BLaER1 (cell line): ENCODE results near the gene MAPT.

Experiments used
- H3K27ac ChIP-seq: shearing (Covaris generic); formaldehyde crosslinking; 2 replicates; pipeline ENCODE4 v1.8.1; 2022
- H3K27me3 ChIP-seq: shearing (Covaris generic); formaldehyde crosslinking; 2 replicates; pipeline ENCODE4 v1.8.1; 2022
- H3K36me3 ChIP-seq: shearing (Covaris generic); formaldehyde crosslinking; 2 replicates; pipeline ENCODE4 v1.8.1; 2022
- H3K4me1 ChIP-seq: shearing (Covaris generic); formaldehyde crosslinking; 2 replicates; pipeline ENCODE4 v1.8.1; 2022
- H3K4me2 ChIP-seq: shearing (Covaris generic); formaldehyde crosslinking; 2 replicates; pipeline ENCODE4 v1.8.1; 2022
- H3K4me3 ChIP-seq: shearing (Covaris generic); formaldehyde crosslinking; 2 replicates; pipeline ENCODE4 v1.8.1; 2022
- H3K9ac ChIP-seq: shearing (Covaris generic); formaldehyde crosslinking; 2 replicates; pipeline ENCODE4 v1.8.1; 2022
- H3K9me3 ChIP-seq: shearing (Covaris generic); formaldehyde crosslinking; 2 replicates; pipeline ENCODE4 v1.8.1; 2022
- H4K20me1 ChIP-seq: shearing (Covaris generic); formaldehyde crosslinking; 2 replicates; pipeline ENCODE4 v1.8.1; 2022
- Cebpa-rat ChIP-seq: shearing (Covaris generic); IDR thresholded peaks from 2 replicates; pipeline ENCODE4 v1.8.1; 2022

The MAPT gene

GRCh38 chr17:45849536-45849990 is 44.8 kb upstream of the MAPT start:
- Histone ChIP-seq H3K4me3 (no peak overlapping the region), H3K9me3 (no peaks in the 10 kb centered on the region), H3K27ac (no peak overlapping the region), H3K36me3 (no peaks in the 10 kb centered on the region), H3K9ac (no peak overlapping the region), H3K27me3 (peaks cover 11% of the 10 kb centered on the region; the same call in 1 of the 2 replicates), H4K20me1 (no peaks in the 10 kb centered on the region), H3K4me2 (no peak overlapping the region), H3K4me1 (peaks cover 8% of the 10 kb centered on the region)
- TF ChIP-seq Cebpa-rat = no peak

GRCh38 chr17:45850011-45850410 is 44.3 kb upstream of the MAPT start:
- H3K9me3 ChIP-seq = no peaks in the 10 kb centered on the region
- H3K9ac ChIP-seq = no peak overlapping the region
- H3K27me3 ChIP-seq = peaks cover 11% of the 10 kb centered on the region; the same call in 1 of the 2 replicates
- no peak overlapping the region for H3K4me2 ChIP-seq
- no peaks in the 10 kb centered on the region for H4K20me1 ChIP-seq
- no peaks in the 10 kb centered on the region for H3K36me3 ChIP-seq
- peaks cover 8% of the 10 kb centered on the region for H3K4me1 ChIP-seq
- no peak overlapping the region for H3K4me3 ChIP-seq
- no peak overlapping the region for H3K27ac ChIP-seq
- TF ChIP-seq Cebpa-rat = no peak

GRCh38 chr17:45850468-45850867 is 43.9 kb upstream of the MAPT start:
- no peak for TF ChIP-seq Cebpa-rat

GRCh38 chr17:45851022-45851421 is 43.3 kb upstream of the MAPT start:
- H3K9me3 ChIP-seq = no peaks in the 10 kb centered on the region
- peak overlapping the region; percentile 17; the same call in 1 of the 2 replicates for H3K4me2 ChIP-seq
- H3K4me1 ChIP-seq = peaks cover 8% of the 10 kb centered on the region
- no peaks in the 10 kb centered on the region for H3K36me3 ChIP-seq
- no peaks in the 10 kb centered on the region for H4K20me1 ChIP-seq
- H3K27me3 ChIP-seq = peaks cover 11% of the 10 kb centered on the region; the same call in 1 of the 2 replicates
- H3K9ac ChIP-seq = no peak overlapping the region
- H3K27ac ChIP-seq = no peak overlapping the region
- no peak overlapping the region for H3K4me3 ChIP-seq
- no peak for TF ChIP-seq Cebpa-rat

More at GRCh38 chr17:45850468-45850867, 43.9 kb upstream of the MAPT start:
- H4K20me1 ChIP-seq = no peaks in the 10 kb centered on the region
- H3K4me3 ChIP-seq = no peak overlapping the region
- no peaks in the 10 kb centered on the region for H3K36me3 ChIP-seq
- peaks cover 11% of the 10 kb centered on the region; the same call in 1 of the 2 replicates for H3K27me3 ChIP-seq
- H3K4me1 ChIP-seq = peaks cover 8% of the 10 kb centered on the region
- H3K27ac ChIP-seq = no peak overlapping the region
- H3K9me3 ChIP-seq = no peaks in the 10 kb centered on the region
- H3K9ac ChIP-seq = no peak overlapping the region
- H3K4me2 ChIP-seq = no peak overlapping the region

- H3K36me3 ChIP-seq = no peaks in the 10 kb centered on the region
- peaks cover 11% of the 10 kb centered on the region; the same call in 1 of the 2 replicates for H3K27me3 ChIP-seq
- peak overlapping the region; percentile 17; the same call in 1 of the 2 replicates for H3K4me2 ChIP-seq
- TF ChIP-seq Cebpa-rat = no peak
- no peaks in the 10 kb centered on the region for H4K20me1 ChIP-seq
- H3K4me3 ChIP-seq = no peak overlapping the region
- no peak overlapping the region for H3K27ac ChIP-seq
- H3K4me1 ChIP-seq = peaks cover 8% of the 10 kb centered on the region
- H3K9ac ChIP-seq = no peak overlapping the region
- H3K9me3 ChIP-seq = no peaks in the 10 kb centered on the region
These were observed 42.9 kb upstream of the MAPT start for GRCh38 chr17:45851464-45851863.

GRCh38 chr17:45851873-45852272 is 42.5 kb upstream of the MAPT start:
- Histone ChIP-seq H3K4me3 (no peak overlapping the region), H3K27ac (no peak overlapping the region), H3K4me1 (peaks cover 8% of the 10 kb centered on the region), H3K27me3 (peaks cover 11% of the 10 kb centered on the region; the same call in 1 of the 2 replicates), H4K20me1 (no peaks in the 10 kb centered on the region), H3K36me3 (no peaks in the 10 kb centered on the region), H3K9me3 (no peaks in the 10 kb centered on the region), H3K9ac (no peak overlapping the region), H3K4me2 (peak overlapping the region; percentile 17; the same call in 1 of the 2 replicates)
- TF ChIP-seq Cebpa-rat = no peak

- no peaks in the 10 kb centered on the region for H3K36me3 ChIP-seq
- no peak overlapping the region for H3K27ac ChIP-seq
- H3K4me2 ChIP-seq = no peak overlapping the region
- no peaks in the 10 kb centered on the region for H4K20me1 ChIP-seq
- peaks cover 8% of the 10 kb centered on the region for H3K4me1 ChIP-seq
- H3K27me3 ChIP-seq = peaks cover 11% of the 10 kb centered on the region; the same call in 1 of the 2 replicates
- H3K9me3 ChIP-seq = no peaks in the 10 kb centered on the region
- H3K9ac ChIP-seq = no peak overlapping the region
- no peak overlapping the region for H3K4me3 ChIP-seq
- TF ChIP-seq Cebpa-rat = no peak
These were observed 41.6 kb upstream of the MAPT start for GRCh38 chr17:45852535-45853297.

GRCh38 chr17:45854209-45854608 is 40.1 kb upstream of the MAPT start:
- Histone ChIP-seq H3K4me2 (no peak overlapping the region), H3K9ac (no peak overlapping the region), H3K27me3 (peaks cover 11% of the 10 kb centered on the region; the same call in 1 of the 2 replicates), H3K27ac (no peak overlapping the region), H3K4me1 (peaks cover 8% of the 10 kb centered on the region), H3K9me3 (no peaks in the 10 kb centered on the region), H3K36me3 (no peaks in the 10 kb centered on the region), H4K20me1 (0 out of 2 replicates have a peak, but pooled peaks cover 5% of the 10 kb centered on the region), H3K4me3 (no peak overlapping the region)
- TF ChIP-seq Cebpa-rat = no peak

GRCh38 chr17:45855691-45856336 is 38.5 kb upstream of the MAPT start:
- H3K27ac ChIP-seq = no peak overlapping the region
- peaks cover 6% of the 10 kb centered on the region; the same call in 1 of the 2 replicates for H4K20me1 ChIP-seq
- no peak overlapping the region for H3K9ac ChIP-seq
- no peak overlapping the region for H3K4me2 ChIP-seq
- H3K36me3 ChIP-seq = no peaks in the 10 kb centered on the region
- TF ChIP-seq Cebpa-rat = no peak
- H3K4me3 ChIP-seq = no peak overlapping the region
- peaks cover 8% of the 10 kb centered on the region for H3K4me1 ChIP-seq
- H3K9me3 ChIP-seq = no peaks in the 10 kb centered on the region
- H3K27me3 ChIP-seq = peaks cover 11% of the 10 kb centered on the region; the same call in 1 of the 2 replicates
